CD4-positive, alpha-beta T cell treated with Interferon alpha-2 for 1 hour (primary cell): ENCODE results near the gene LCE2D.
"Not testable (repeated sequence)": the region's sequence is repeated elsewhere in the genome, so short reads cannot be mapped to it uniquely, and the experiment has no call there.

ENCODE experiments used
- DNase-seq, 2 donors: peaks; one replicate each; pipeline ENCODE4 v3.0.0-alpha.2; 2020 to 2022

The LCE2D gene, protein sequence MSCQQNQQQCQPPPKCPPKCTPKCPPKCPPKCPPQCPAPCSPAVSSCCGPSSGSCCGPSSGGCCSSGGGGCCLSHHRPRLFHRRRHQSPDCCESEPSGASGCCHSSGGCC

GRCh38 chr1:152663098-152663497 lies at the start of gene LCE2D:
TSS of gene LCE2D (plus strand) at chr1:152663380. CDS start at chr1:152664106, 726 bp downstream.
- DNase-seq = no peak

DNA sequence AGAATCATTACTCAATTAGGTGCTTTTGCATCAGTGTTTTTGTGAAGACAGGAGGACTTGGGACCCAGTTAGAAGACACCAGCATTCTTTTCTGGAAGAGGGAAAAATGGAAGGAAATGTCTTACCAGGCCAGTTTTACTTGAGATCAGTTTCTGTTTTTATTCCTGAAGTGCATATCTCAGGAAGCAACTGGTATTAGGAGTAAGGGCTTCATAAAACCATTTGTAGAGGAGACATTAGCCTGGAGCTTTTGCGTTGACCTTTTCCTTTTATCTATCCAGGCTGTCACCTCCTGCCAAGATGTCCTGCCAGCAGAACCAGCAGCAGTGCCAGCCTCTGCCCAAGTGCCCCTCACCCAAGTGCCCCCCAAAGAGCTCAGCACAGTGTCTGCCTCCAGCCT lies 49.7 kb upstream of the LCE2D start, which contains the start of gene LCE3B:
Gene LCE3B, plus strand, starts transcription at position 301 of the 400 bp plus-strand sequence. Its CDS starts 0 bp downstream, at position 301.
- no peak for DNase-seq

DNA sequence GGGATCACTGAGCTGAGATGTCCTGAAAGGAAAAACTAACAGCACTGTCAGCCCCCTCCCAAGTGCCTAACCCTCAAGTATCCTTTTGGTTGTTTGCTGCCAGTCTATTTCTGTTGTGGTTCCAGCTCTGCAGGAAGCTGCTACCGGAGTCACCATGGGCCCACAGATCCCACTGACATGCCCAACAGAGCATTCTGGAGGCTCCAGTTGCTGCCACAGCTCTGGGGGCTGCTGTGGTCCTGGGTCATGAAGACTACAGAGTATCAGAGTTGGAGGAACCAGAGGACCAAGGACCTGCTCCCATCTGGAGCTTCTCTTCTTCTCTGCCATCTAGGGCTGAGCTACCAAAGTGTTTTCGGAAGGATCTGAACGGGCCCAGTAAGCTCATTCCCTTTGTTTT lies 41.2 kb upstream of the LCE2D start:
- no peak for DNase-seq

DNA sequence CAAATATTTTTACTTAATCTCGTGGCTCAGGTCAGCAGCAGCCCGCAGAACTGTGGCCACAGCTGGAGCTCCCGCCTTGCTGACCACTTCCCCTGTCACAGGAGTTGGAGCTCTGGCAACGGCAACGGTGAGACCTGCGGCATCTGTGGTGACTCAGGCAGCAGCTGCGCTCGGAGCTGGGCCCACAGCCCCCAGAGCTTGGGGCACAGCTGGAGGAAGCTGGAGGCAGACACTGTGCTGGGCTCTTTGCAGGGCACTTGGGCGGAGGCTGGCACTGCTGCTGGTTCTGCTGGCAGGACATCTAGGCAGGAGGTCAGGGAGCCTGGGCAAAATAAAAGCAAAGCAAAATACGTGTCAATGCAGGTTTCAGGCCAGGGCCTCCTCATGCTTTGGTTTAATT lies 40.4 kb upstream of the LCE2D start, which contains the start of gene LCE3A:
Gene LCE3A, minus strand, starts transcription at position 301 of the 400 bp plus-strand sequence. Its CDS starts 0 bp downstream, at position 301.
- no peak for DNase-seq

- DNase-seq = no peak
Observed at GRCh38 chr1:152623203-152623844, 39.9 kb upstream of the LCE2D start.

DNA sequence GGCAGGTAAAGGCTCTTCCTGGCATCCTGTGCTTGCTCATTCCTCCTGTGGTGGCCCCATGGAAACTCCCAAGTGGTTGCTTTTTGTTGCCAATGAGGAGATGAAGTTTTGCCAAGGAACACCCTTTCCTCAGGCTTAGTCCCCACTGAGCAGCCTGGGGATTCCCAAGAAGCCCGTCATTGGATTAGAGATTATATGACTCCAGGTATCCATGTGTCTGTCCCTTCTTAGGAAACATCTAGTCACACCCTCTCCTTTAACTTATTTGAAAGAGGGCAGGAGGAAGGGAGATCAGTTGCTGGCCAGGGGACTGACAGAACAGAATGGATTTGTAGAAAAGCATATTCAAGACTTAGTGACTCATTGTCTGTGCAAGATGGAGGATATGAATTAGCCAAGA lies 36.4 kb upstream of the LCE2D start:
- no peak for DNase-seq

DNA sequence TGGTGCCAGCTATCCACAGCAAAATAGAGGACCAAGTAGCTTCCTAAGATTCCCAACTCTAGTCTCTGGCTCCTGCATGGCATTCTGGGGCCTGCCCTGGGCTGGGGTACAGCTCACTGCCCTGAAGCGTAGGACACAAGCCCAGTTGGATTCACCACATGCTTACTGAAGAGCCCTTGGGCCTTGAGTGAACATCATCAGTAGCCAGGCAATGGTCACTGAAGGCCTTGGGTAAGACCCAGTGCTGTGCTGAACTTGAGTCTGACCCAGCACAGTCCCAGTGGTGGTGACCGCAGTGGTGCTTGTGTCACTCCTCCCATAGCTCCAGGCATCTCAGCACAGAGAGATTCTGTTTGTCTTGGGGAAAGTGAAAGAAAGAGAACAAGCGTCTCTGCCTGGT lies 32.6 kb upstream of the LCE2D start:
- DNase-seq = no peak

- DNase-seq = no peak
Observed at GRCh38 chr1:152640351-152640750, 22.8 kb upstream of the LCE2D start.

GRCh38 chr1:152643945-152644344 lies 19.2 kb upstream of the LCE2D start:
- no peak for DNase-seq

DNA sequence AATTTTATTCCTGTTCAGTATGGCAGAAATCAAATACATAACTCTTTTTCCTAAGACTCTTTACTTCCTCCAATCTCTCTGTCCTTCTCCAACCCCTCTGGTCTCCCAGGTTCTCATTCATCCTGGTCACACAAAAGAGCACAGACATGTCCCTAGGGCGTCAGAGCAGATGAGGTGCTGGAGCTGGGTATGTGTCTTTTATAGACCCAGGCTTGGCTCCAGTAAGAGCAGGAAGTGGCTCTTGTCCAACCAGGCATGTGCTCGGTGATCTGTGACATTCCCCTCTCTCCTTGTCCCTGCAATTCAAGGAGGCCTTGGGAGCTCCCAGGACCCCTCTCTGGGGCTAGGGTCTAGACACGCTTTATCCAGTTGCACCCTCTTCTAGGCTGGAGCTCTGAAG lies 18.0 kb upstream of the LCE2D start:
- no peak for DNase-seq

GRCh38 chr1:152646656-152647055 lies 16.5 kb upstream of the LCE2D start:
- DNase-seq = no peak

- peak; percentile 10 to 54 for DNase-seq
Observed at GRCh38 chr1:152654110-152654509, 9.1 kb upstream of the LCE2D start.

- no peak for DNase-seq
Observed at GRCh38 chr1:152656459-152656858, 6.7 kb upstream of the LCE2D start.

- DNase-seq = no peak
Observed at GRCh38 chr1:152657677-152658076, 5.5 kb upstream of the LCE2D start.

DNA sequence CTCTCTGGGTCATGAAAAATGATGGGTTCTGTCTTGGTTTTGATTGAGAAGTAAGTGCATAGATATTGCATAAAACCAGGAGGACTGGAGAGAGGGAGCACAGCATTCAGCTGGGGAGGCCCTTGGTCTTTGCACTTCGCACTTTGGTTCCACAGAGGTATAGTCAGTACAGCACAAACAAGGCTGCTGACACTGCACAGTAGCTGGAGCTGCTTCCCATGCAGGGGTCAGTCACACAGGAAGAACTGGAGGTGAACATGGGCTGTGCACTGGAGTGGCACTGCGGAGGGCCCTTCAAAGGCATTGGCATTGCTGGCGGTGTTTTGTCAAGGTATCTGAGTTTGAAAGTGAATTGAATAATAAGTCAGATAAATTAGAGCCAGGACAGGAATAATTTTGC lies 4.5 kb upstream of the LCE2D start:
- no peak for DNase-seq

DNA sequence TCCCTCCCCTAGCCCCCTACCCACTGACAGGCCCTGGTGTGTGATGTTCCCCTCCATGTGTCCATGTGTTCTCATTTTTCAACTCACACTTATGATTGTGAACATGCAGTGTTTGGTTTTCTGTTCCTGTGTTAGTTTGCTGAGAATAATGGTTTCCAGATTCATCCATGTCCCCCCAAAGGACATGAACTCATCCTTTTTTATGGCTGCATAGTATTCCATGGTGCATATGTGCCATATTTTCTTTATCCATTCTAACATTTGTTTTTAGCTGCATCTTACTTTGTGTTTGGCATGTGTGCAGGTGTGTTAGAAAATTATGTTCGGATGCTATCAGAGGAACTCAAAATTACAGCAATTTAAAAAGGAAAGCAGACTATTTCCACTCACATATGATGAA lies 3.0 kb downstream of the LCE2D start:
- not testable (repeated sequence) for DNase-seq

DNA sequence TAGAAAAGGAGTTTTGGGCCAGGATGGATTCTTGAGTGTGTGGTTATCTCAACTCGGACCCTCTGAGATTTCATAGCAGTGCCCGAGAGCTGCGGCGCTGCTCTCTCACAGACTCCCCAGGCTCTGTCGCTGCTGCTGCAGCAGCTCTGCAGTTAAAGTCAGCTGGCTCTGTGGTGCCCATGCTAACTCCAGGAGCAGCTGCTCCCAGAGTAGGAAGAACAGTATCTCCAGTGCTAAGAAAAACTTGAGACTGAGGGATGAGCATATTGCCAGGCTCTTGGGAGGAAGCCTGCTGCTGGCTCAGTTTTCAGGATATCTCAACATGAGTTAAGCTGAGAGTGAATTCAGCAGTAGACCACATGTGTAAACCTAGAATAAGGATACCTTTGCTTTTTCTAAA lies 4.5 kb downstream of the LCE2D start:
- DNase-seq = no peak

DNA sequence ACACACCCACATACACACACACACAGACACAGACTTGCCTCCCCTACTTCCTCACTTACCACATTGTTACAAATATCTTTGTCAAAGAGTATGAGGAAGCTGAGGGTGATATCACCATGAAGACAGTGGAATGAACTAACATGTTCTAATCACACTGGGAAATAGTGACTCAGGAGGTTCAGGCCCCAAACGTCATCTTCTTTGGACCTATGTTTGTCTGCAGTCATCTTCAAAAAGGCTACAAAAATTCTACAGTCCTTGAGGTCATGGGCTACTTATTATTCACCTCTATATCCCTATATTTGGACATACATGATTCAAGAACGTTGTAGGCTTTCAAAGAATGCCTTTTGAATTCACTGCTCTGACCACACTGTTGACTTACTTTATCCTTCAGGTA lies 9.8 kb downstream of the LCE2D start:
- DNase-seq = no peak

GRCh38 chr1:152674983-152675382 lies 11.8 kb downstream of the LCE2D start, which contains the start of gene LCE2C:
TSS of gene LCE2C (plus strand) at chr1:152675279. CDS start at chr1:152676016, 737 bp downstream.
- not testable (repeated sequence) for DNase-seq

DNA sequence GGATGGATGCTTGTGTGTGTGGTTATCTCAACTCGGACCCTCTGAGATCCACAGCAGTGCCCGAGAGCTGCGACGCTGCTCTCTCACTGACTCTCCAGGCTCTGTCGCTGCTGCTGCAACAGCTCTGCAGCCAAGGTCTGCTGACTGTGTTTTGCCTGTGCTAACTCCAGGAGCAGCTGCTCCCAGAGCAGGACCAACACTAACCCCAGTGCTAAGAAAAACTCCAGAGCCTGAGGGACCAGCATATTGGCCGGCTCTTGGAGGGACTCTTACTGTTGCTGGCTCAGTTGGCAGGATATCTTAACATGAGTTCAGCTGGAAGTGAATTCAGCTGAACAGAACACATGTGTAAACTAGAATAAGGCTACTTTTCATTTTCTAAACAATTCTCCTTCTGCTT lies 16.3 kb downstream of the LCE2D start:
- DNase-seq = no peak

GRCh38 chr1:152681616-152682015 lies 18.4 kb downstream of the LCE2D start:
- DNase-seq = no peak

- no peak for DNase-seq
Observed at GRCh38 chr1:152683846-152684245, 20.7 kb downstream of the LCE2D start.

DNA sequence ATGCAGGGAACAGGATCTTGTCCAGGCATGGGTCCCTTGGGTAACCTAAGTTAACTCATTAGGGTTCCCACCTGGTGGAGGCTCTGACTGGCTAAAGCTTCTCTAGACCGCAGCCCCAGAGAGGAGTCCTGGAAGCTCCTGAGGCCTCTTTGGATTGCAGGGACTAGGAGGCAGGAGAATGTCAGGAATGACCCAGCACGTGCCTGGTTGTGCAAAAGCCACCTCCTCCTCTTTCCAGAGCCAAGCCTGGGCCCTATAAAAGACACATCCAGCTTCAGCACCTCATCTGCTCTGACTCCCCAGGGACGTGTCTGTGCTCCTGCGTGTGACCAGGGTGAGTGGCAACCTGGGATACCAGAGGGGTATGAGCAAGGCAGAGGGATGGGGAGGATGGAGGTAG lies 22.6 kb downstream of the LCE2D start, which contains the start of gene LCE2B:
Gene LCE2B, plus strand, starts transcription at position 301 of the 400 bp plus-strand sequence. CDS start 721 bp downstream, outside the sequence.
- not testable (repeated sequence) for DNase-seq
